Measurements from ENCODE around the gene C17orf113. TPM values are rescaled to one million over a fixed set of nuclear protein-coding genes. Genes with fewer than 3 reads are reported as not detected.

The C17orf113 gene
- total RNA-seq, 1 donor from 2014 or later, result 0.13 TPM

Other genes starting within 250 kb of the C17orf113 start
- 5.6 TPM for gene P3H4, start 238.7 kb downstream of the C17orf113 start, total RNA-seq
- 35.7 TPM for gene FKBP10, start 237.6 kb downstream of the C17orf113 start, total RNA-seq
- 43.8 TPM for gene NT5C3B, start 214.4 kb downstream of the C17orf113 start, total RNA-seq
- 0.74 TPM for gene KLHL10, start 212.8 kb downstream of the C17orf113 start, total RNA-seq
- gene KLHL11, start 185.2 kb downstream of the C17orf113 start, total RNA-seq, result 10.8 TPM
- 140 TPM for gene ACLY, start 131.7 kb downstream of the C17orf113 start, total RNA-seq
- gene ODAD4, start 120.0 kb downstream of the C17orf113 start, total RNA-seq, result 0.48 TPM
- gene CNP, start 83.8 kb downstream of the C17orf113 start, total RNA-seq, result 84.0 TPM
- 74.8 TPM for gene DNAJC7, start 33.2 kb downstream of the C17orf113 start, total RNA-seq
- gene NKIRAS2, start 30.5 kb downstream of the C17orf113 start, total RNA-seq, result 30.9 TPM
- not detected for gene ZNF385C, start 47.9 kb upstream of the C17orf113 start, total RNA-seq
- 13.2 TPM for gene DHX58, start 62.1 kb upstream of the C17orf113 start, total RNA-seq
- gene KAT2A, start 70.8 kb upstream of the C17orf113 start, total RNA-seq, result 36.2 TPM
- not detected for gene HSPB9, start 72.2 kb upstream of the C17orf113 start, total RNA-seq
- 180 TPM for gene RAB5C, start 104.4 kb upstream of the C17orf113 start, total RNA-seq
- gene KCNH4, start 130.5 kb upstream of the C17orf113 start, total RNA-seq, result 0.55 TPM
- not detected for gene HCRT, start 134.9 kb upstream of the C17orf113 start, total RNA-seq
- gene GHDC, start 143.9 kb upstream of the C17orf113 start, total RNA-seq, result 20.0 TPM
- gene STAT5B, start 225.8 kb upstream of the C17orf113 start, total RNA-seq, result 106 TPM
- gene STAT5A, start 237.9 kb upstream of the C17orf113 start, total RNA-seq, result 130 TPM

Data from mesenteric fat pad (tissue), 1 donor.